ENCODE data around the gene AOPEP.

AOPEP gene

GRCh38 chr9:95131023-95131943 lies 404.8 kb downstream of the AOPEP start:
- Histone ChIP-seq H3K79me2 (ENCODE audit: insufficient read depth, low read length) (no peaks in the 10 kb centered on the region), H3K27me3 (ENCODE audit: insufficient read depth, low read length, poor library complexity, severe bottlenecking) (no peaks in the 10 kb centered on the region), H3K9ac (ENCODE audit: low read depth, low read length, poor library complexity, severe bottlenecking) (no peak overlapping the region), H3K9me3 (ENCODE audit: insufficient read depth, low read depth, low read length) (no peaks in the 10 kb centered on the region), H3F3A (ENCODE audit: low read depth) (no peaks in the 10 kb centered on the region), H3K9me2 (replicated peaks; ENCODE audit: low read depth, low read length) (no peaks in the 10 kb centered on the region), H3K4me1 (ENCODE audit: insufficient read depth, low read length, poor library complexity, severe bottlenecking) (no peaks in the 10 kb centered on the region), H3K4me2 (ENCODE audit: low read depth, low read length, poor library complexity, severe bottlenecking) (no peak overlapping the region), H3K36me3 (ENCODE audit: insufficient read depth, low read length) (no peaks in the 10 kb centered on the region), H4K20me1 (ENCODE audit: insufficient read depth, low read length, poor library complexity, severe bottlenecking) (no peaks in the 10 kb centered on the region), H2AFZ (ENCODE audit: low read length) (no peak overlapping the region), H3K4me3 (ENCODE audit: low read length, poor library complexity, severe bottlenecking) (no peak overlapping the region)
- TF ChIP-seq CTCF (conservative IDR thresholded peaks at IDR 0.05; ENCODE audit: low read length) (peak; percentile 93), EZH2phosphoT487 (IDR thresholded peaks at IDR 0.05; ENCODE audit: borderline replicate concordance) (no peak)

- H3K4me3 ChIP-seq (ENCODE audit: low read length, poor library complexity, severe bottlenecking) = no peak overlapping the region
- H4K20me1 ChIP-seq (ENCODE audit: insufficient read depth, low read length, poor library complexity, severe bottlenecking) = no peaks in the 10 kb centered on the region
- TF ChIP-seq EZH2phosphoT487 (IDR thresholded peaks at IDR 0.05; ENCODE audit: borderline replicate concordance) (no peak), CTCF (conservative IDR thresholded peaks at IDR 0.05; ENCODE audit: low read length) (no peak)
- no peak overlapping the region for H3K9ac ChIP-seq (ENCODE audit: low read depth, low read length, poor library complexity, severe bottlenecking)
- no peaks in the 10 kb centered on the region for H3K27me3 ChIP-seq (ENCODE audit: insufficient read depth, low read length, poor library complexity, severe bottlenecking)
- no peaks in the 10 kb centered on the region for H3K4me1 ChIP-seq (ENCODE audit: insufficient read depth, low read length, poor library complexity, severe bottlenecking)
- no peak overlapping the region for H2AFZ ChIP-seq (ENCODE audit: low read length)
- H3K9me3 ChIP-seq (ENCODE audit: insufficient read depth, low read depth, low read length) = no peaks in the 10 kb centered on the region
- no peaks in the 10 kb centered on the region for H3F3A ChIP-seq (ENCODE audit: low read depth)
- no peaks in the 10 kb centered on the region for H3K79me2 ChIP-seq (ENCODE audit: insufficient read depth, low read length)
- no peak overlapping the region for H3K4me2 ChIP-seq (ENCODE audit: low read depth, low read length, poor library complexity, severe bottlenecking)
- H3K36me3 ChIP-seq (ENCODE audit: insufficient read depth, low read length) = no peaks in the 10 kb centered on the region
- no peaks in the 10 kb centered on the region for H3K9me2 ChIP-seq (replicated peaks; ENCODE audit: low read depth, low read length)
These were observed 406.1 kb downstream of the AOPEP start for GRCh38 chr9:95132366-95133324.

- no peaks in the 10 kb centered on the region for H3K9me3 ChIP-seq (ENCODE audit: insufficient read depth, low read depth, low read length)
- H3K4me1 ChIP-seq (ENCODE audit: insufficient read depth, low read length, poor library complexity, severe bottlenecking) = no peaks in the 10 kb centered on the region
- no peaks in the 10 kb centered on the region for H3K27me3 ChIP-seq (ENCODE audit: insufficient read depth, low read length, poor library complexity, severe bottlenecking)
- H3K79me2 ChIP-seq (ENCODE audit: insufficient read depth, low read length) = no peaks in the 10 kb centered on the region
- no peak overlapping the region for H3K4me2 ChIP-seq (ENCODE audit: low read depth, low read length, poor library complexity, severe bottlenecking)
- H3K9me2 ChIP-seq (replicated peaks; ENCODE audit: low read depth, low read length) = no peaks in the 10 kb centered on the region
- H3K9ac ChIP-seq (ENCODE audit: low read depth, low read length, poor library complexity, severe bottlenecking) = no peak overlapping the region
- no peaks in the 10 kb centered on the region for H4K20me1 ChIP-seq (ENCODE audit: insufficient read depth, low read length, poor library complexity, severe bottlenecking)
- H3K4me3 ChIP-seq (ENCODE audit: low read length, poor library complexity, severe bottlenecking) = no peak overlapping the region
- no peaks in the 10 kb centered on the region for H3K36me3 ChIP-seq (ENCODE audit: insufficient read depth, low read length)
- no peaks in the 10 kb centered on the region for H3F3A ChIP-seq (ENCODE audit: low read depth)
- no peak for TF ChIP-seq CTCF (conservative IDR thresholded peaks at IDR 0.05; ENCODE audit: low read length)
- no peak for TF ChIP-seq EZH2phosphoT487 (IDR thresholded peaks at IDR 0.05; ENCODE audit: borderline replicate concordance)
- no peak overlapping the region for H2AFZ ChIP-seq (ENCODE audit: low read length)
These were observed 406.8 kb downstream of the AOPEP start for GRCh38 chr9:95133325-95133705.
